Kidney (tissue), 14 donors: ENCODE measurements around the gene PGBD5. TPM values are rescaled to one million over a fixed set of nuclear protein-coding genes. Genes with fewer than 3 reads are reported as not detected.

Experiments
- DNase-seq, 5 donors: peaks; one replicate each; pipeline ENCODE4 v3.0.0-alpha.2; 2013 to 2020
- FAIRE-seq: peaks from 2 replicates; lab custom pipeline; 2012; peaks lifted over from hg19 to GRCh38; lab: Jason Lieb, UNC
- H3K27ac ChIP-seq, 2 donors: one replicate each; pipeline ENCODE4 v1.7.0; 2013; ENCODE audit warnings: low read depth in 2 of 2, low read length in 2 of 2, inconsistent platforms in 1 of 2
- H3K27me3 ChIP-seq: one replicate; pipeline ENCODE4 v1.7.1; 2013; ENCODE audit warnings: low read length, inconsistent platforms; ENCODE audit not compliant: control insufficient read depth, insufficient read depth
- H3K36me3 ChIP-seq, 3 donors: one replicate each; pipeline versions ENCODE4 v1.7.0 to v1.7.1; 2013; ENCODE audit warnings: low read length in 3 of 3, control low read depth in 1 of 3, inconsistent platforms in 1 of 3; ENCODE audit not compliant: insufficient read depth in 3 of 3, control insufficient read depth in 2 of 3
- H3K4me1 ChIP-seq, 3 donors: one replicate each; pipeline versions ENCODE4 v1.7.0 to v1.7.1; 2013; ENCODE audit warnings: low read length in 3 of 3, inconsistent platforms in 1 of 3, low read depth in 1 of 3; ENCODE audit not compliant: control insufficient read depth in 2 of 3, insufficient read depth in 2 of 3
- H3K4me3 ChIP-seq, 3 donors: one replicate each; pipeline versions ENCODE4 v1.7.0 to v1.8.1; 2013; ENCODE audit warnings: low read length in 3 of 3, control low read depth in 1 of 3, inconsistent platforms in 1 of 3
- H3K9ac ChIP-seq, 3 donors: one replicate each; pipeline versions ENCODE4 v1.7.0 to v1.7.1; 2013; ENCODE audit warnings: low read length in 3 of 3, control low read depth in 1 of 3, inconsistent platforms in 1 of 3
- H3K9me3 ChIP-seq, 3 donors: one replicate each; pipeline versions ENCODE4 v1.7.0 to v1.7.1; 2013; ENCODE audit warnings: low read length in 3 of 3, control low read depth in 1 of 3, inconsistent platforms in 1 of 3; ENCODE audit not compliant: control insufficient read depth in 2 of 3, insufficient read depth in 1 of 3
- intact Hi-C: fragments of 100-400 bp; cut with DNase I; formaldehyde crosslinking; loops from one replicate; pipeline ENCODE4 v1.11.1; 2022
- polyA plus RNA-seq: library from polyadenylated mRNA; stranded (reverse); fragments of 350-450 nt; fragmentation: Illumina TruSeq; extraction: RNeasy Lipid Tissue Mini Kit (QIAGEN cat#74804); gene quantifications from one replicate; pipeline ENCODE4 v1.2.3, GENCODE V29; 2014; ENCODE audit warnings: low read depth, low replicate concordance; ENCODE audit not compliant: insufficient read depth
- total RNA-seq: library from RNA; stranded (reverse); fragmentation: NEBNext Ultra II Directional; extraction: Animal tissue kit (Norgen Biotek cat#: 25700); gene quantifications from one replicate; pipeline ENCODE4 v1.2.1, GENCODE V29; 2021
- TF ChIP-seq, protein P1 (sequence below): IDR thresholded peaks from 3 replicates; pipeline ENCODE4 v1.5.1; 2012; ENCODE audit warnings: mild to moderate bottlenecking, moderate library complexity, borderline replicate concordance; ENCODE audit not compliant: insufficient read depth; ENCODE audit errors: extremely low read depth
- donor health status: control.
- donor health status: control.
- donor health status: control.
- donor health status: control.
- donor health status: control.
- donor health status: DM: yes; HTN: yes; CAD: no.
- donor health status: Normal renal cell carcinoma (clear cell type).

PGBD5 gene
- total and polyA plus RNA-seq, 2 donors from 2014 or later = 2.0 to 3.7 TPM

DNA sequence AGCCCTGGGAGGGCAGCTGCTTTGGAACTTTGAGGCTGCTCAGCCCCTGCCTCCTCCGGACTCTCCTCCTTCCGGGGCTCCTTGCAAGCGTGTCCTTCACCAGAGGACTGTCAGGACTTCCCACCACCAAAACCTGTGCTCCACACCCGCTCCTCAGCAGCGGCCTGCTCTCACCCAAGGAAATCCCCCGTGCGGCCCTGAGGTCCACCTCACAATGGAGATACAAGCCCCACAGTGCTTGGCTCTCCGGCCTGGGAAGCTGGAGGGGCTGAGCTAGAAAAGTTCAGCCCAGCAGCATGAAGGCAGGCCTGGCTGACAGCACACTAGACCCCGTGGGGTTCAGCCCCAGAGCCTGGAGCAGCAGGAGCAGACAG, 33.6 kb downstream of the PGBD5 start:
- H3K4me1 ChIP-seq = no peaks in the 10 kb centered on the region
- no peak overlapping the region for H3K4me3 ChIP-seq
- no peak overlapping the region for H3K27ac ChIP-seq
- DNase-seq (no peak), FAIRE-seq (no peak)
- H3K36me3 ChIP-seq = no peaks in the 10 kb centered on the region
- H3K9me3 ChIP-seq = no peaks in the 10 kb centered on the region
- intact Hi-C loops = no loop called here
- H3K9ac ChIP-seq = no peak overlapping the region
- H3K27me3 ChIP-seq = no peaks in the 10 kb centered on the region
- TF ChIP-seq, protein P1, sequence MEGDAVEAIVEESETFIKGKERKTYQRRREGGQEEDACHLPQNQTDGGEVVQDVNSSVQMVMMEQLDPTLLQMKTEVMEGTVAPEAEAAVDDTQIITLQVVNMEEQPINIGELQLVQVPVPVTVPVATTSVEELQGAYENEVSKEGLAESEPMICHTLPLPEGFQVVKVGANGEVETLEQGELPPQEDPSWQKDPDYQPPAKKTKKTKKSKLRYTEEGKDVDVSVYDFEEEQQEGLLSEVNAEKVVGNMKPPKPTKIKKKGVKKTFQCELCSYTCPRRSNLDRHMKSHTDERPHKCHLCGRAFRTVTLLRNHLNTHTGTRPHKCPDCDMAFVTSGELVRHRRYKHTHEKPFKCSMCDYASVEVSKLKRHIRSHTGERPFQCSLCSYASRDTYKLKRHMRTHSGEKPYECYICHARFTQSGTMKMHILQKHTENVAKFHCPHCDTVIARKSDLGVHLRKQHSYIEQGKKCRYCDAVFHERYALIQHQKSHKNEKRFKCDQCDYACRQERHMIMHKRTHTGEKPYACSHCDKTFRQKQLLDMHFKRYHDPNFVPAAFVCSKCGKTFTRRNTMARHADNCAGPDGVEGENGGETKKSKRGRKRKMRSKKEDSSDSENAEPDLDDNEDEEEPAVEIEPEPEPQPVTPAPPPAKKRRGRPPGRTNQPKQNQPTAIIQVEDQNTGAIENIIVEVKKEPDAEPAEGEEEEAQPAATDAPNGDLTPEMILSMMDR = no peak

DNA sequence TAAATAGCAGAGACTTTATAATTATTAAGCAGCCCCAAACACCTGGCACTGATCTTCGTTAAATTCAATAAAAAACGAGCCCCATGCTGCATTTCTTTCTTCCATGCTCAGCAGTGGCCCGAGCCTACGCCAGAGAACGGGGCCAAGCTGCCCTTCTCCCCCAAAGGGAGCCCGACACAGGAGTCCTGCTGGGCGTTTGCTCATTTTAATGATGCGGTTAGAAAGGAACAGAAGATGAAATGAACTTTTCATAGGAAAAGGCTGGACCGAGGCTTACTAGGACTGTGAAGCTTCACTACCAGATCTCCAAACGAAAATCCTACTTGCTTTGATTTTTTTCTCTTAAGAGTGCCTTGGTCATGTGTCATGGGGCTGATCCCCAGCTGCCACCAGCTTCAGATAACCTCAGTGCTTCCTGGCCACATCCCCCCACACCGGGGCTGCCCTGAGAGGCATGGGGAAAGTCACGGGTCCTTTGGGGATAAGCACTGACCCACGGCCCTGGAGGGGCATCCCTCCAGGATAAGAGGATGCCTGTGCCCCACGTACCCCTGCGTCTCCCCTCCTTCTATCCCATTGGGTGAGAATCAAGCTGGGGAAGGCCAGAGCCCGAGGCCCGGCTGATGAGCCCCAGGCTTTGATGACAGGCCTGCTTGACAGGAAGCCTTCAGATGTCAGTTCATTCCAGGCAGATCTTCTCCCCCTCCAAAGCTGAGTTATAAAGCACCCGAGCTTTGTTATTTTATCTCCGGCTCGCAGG, 34.2 kb downstream of the PGBD5 start:
- FAIRE-seq = no peak
- Histone ChIP-seq H3K9ac (no peak overlapping the region), H3K27me3 (no peaks in the 10 kb centered on the region), H3K4me1 (no peaks in the 10 kb centered on the region), H3K4me3 (no peak overlapping the region), H3K36me3 (no peaks in the 10 kb centered on the region), H3K27ac (no peak overlapping the region), H3K9me3 (no peaks in the 10 kb centered on the region)
- no peak for DNase-seq
- intact Hi-C loops = no loop called here
- TF ChIP-seq, protein P1 = no peak

DNA sequence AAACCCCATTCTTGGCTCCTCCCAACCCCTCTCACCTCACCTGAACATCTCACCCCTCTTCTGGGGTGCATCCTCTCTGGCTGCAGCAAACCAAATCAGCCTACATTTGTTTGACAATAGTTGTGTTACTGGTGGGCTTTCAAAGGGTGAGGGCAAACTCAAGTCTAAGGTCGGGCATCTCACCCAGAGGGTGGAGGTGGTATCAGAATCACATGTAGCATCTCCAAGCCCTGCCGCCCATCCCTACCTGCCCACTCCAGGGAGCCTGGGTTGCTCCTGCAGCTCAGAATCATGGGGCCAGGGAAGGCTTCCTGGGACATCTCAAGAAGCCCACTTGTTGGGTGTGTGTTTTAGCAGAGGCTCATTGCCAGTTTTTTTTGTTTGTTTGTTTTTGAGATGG, 35.8 kb downstream of the PGBD5 start:
- intact Hi-C loops = no loop called here
- DNase-seq (no peak), FAIRE-seq (no peak)
- Histone ChIP-seq H3K4me3 (no peak overlapping the region), H3K27ac (no peak overlapping the region), H3K9me3 (no peaks in the 10 kb centered on the region), H3K4me1 (no peaks in the 10 kb centered on the region), H3K27me3 (no peaks in the 10 kb centered on the region), H3K36me3 (no peaks in the 10 kb centered on the region), H3K9ac (no peak overlapping the region)
- TF ChIP-seq, protein P1 = no peak
